Breast epithelium (tissue), 4 donors: ENCODE results near the gene RPL13. TPM values are rescaled to one million over a fixed set of nuclear protein-coding genes. Genes with fewer than 3 reads are reported as not detected.
A peak's percentile ranks its signal among the peaks of the same experiment; 100 is the strongest.

Experiments
- DNase-seq, 2 donors: peaks; one replicate each; pipeline ENCODE4 v3.0.0-alpha.2; 2019; ENCODE audit warnings: low spot score in 2 of 2
- H3K27ac ChIP-seq, 2 donors: fragments of 200-600 bp; sonication (generic) in 1 of 2; one replicate each; pipeline ENCODE4 v1.5.1; 2016 to 2019; ENCODE audit warnings: mild to moderate bottlenecking in 1 of 2
- H3K27me3 ChIP-seq, 2 donors: fragments of 200-600 bp; sonication (generic) in 1 of 2; one replicate each; pipeline versions ENCODE4 v1.5.1 to v1.6.0; 2017 to 2019; ENCODE audit warnings: control low read depth in 1 of 2, mild to moderate bottlenecking in 1 of 2
- H3K36me3 ChIP-seq: fragments of 200-600 bp; one replicate; pipeline ENCODE4 v1.5.1; 2019
- H3K4me1 ChIP-seq, 2 donors: fragments of 200-600 bp; sonication (generic); one replicate each; pipeline ENCODE4 v1.5.1; 2016 to 2019; ENCODE audit warnings: control low read depth in 1 of 2
- H3K4me3 ChIP-seq, 3 donors: fragments of 200-600 bp; sonication (generic); 1 replicate in 2 of 3; 2 replicates in 1 of 3; pipeline ENCODE4 v1.5.1; 2016 to 2019; ENCODE audit warnings: mild to moderate bottlenecking in 3 of 3, moderate library complexity in 2 of 3
- H3K9me3 ChIP-seq, 2 donors: fragments of 200-600 bp; sonication (generic) in 1 of 2; one replicate each; pipeline ENCODE4 v1.5.1; 2016 to 2019; ENCODE audit warnings: control low read depth in 1 of 2
- POLR2A ChIP-seq: fragments of 450-650 bp; IDR thresholded peaks from one replicate; pipeline ENCODE4 v1.6.1; 2016; ENCODE audit warnings: antibody characterized with exemption, mild to moderate bottlenecking, moderate library complexity
- POLR2AphosphoS5 ChIP-seq, 3 donors: sonication (generic); formaldehyde crosslinking; IDR thresholded peaks; one replicate each; pipeline ENCODE4 v1.6.1; 2017; ENCODE audit warnings: antibody characterized with exemption in 3 of 3
- intact Hi-C: fragments of 100-400 bp; cut with DNase I; formaldehyde crosslinking; loops from one replicate; pipeline ENCODE4 v1.15.1; 2023; ENCODE audit warnings: low total_unique reads
- total RNA-seq, 3 donors: library from RNA; depleted of rRNA; stranded (reverse); fragments of >200 nt; gene quantifications; one replicate each; pipeline ENCODE4 v1.1.0, GENCODE V29; 2016
- TF ChIP-seq, protein P1 (sequence below), 3 donors: fragments of 450-650 bp; IDR thresholded peaks; one replicate each; pipeline ENCODE4 v1.5.1; 2016 to 2017; ENCODE audit warnings: antibody characterized with exemption in 3 of 3, mild to moderate bottlenecking in 3 of 3, moderate library complexity in 3 of 3

The RPL13 gene
- total RNA-seq, 3 donors from 2014 or later = 5,075 to 6,295 (median 5,484) TPM

DNA sequence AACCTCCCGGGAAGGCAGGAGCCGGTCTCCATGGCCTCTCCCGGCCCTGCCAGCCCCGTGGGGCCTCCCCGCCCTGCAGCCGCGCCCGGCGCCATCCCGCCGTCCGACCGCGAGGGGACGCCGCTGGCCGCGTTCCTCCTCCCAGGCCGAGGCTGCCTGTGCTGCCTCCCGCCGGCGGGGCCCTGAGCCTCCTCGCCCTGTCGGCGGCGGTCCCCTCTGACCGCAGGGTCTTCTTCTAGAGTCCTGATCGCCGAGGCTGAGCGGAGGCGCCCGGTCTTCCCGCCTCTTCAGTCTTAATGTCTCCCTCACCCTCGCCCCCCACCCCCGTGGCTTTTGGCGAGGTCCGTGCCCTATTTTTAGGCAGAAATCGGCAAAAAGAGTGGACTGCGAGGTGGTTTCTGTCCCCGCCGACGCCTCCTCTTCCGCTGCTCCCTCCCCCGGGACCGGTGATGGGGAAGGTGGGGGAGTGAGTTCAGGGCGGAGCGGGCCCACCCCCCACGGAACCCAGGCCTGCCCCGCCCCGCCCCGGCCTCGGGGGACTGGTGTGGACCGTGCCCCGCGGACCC is 14.3 kb downstream of the RPL13 start:
- Histone ChIP-seq H3K9me3 (no peaks in the 10 kb centered on the region), H3K36me3 (no peaks in the 10 kb centered on the region), H3K27me3 (peaks cover 13 to 50% of the 10 kb centered on the region in 2 donors), H3K4me1 (peaks cover 8 to 12% of the 10 kb centered on the region in 2 donors), H3K4me3 (peak overlapping the region; percentile 6 to 65 (median 41)), H3K27ac (no peak overlapping the region)
- intact Hi-C loops = no loop called here
- DNase-seq = no peak
- no peak for TF ChIP-seq POLR2A
- TF ChIP-seq, protein P1, sequence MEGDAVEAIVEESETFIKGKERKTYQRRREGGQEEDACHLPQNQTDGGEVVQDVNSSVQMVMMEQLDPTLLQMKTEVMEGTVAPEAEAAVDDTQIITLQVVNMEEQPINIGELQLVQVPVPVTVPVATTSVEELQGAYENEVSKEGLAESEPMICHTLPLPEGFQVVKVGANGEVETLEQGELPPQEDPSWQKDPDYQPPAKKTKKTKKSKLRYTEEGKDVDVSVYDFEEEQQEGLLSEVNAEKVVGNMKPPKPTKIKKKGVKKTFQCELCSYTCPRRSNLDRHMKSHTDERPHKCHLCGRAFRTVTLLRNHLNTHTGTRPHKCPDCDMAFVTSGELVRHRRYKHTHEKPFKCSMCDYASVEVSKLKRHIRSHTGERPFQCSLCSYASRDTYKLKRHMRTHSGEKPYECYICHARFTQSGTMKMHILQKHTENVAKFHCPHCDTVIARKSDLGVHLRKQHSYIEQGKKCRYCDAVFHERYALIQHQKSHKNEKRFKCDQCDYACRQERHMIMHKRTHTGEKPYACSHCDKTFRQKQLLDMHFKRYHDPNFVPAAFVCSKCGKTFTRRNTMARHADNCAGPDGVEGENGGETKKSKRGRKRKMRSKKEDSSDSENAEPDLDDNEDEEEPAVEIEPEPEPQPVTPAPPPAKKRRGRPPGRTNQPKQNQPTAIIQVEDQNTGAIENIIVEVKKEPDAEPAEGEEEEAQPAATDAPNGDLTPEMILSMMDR (IDR thresholded peaks at IDR 0.05) = peak in 1 of 3 donors; percentile 39

DNA sequence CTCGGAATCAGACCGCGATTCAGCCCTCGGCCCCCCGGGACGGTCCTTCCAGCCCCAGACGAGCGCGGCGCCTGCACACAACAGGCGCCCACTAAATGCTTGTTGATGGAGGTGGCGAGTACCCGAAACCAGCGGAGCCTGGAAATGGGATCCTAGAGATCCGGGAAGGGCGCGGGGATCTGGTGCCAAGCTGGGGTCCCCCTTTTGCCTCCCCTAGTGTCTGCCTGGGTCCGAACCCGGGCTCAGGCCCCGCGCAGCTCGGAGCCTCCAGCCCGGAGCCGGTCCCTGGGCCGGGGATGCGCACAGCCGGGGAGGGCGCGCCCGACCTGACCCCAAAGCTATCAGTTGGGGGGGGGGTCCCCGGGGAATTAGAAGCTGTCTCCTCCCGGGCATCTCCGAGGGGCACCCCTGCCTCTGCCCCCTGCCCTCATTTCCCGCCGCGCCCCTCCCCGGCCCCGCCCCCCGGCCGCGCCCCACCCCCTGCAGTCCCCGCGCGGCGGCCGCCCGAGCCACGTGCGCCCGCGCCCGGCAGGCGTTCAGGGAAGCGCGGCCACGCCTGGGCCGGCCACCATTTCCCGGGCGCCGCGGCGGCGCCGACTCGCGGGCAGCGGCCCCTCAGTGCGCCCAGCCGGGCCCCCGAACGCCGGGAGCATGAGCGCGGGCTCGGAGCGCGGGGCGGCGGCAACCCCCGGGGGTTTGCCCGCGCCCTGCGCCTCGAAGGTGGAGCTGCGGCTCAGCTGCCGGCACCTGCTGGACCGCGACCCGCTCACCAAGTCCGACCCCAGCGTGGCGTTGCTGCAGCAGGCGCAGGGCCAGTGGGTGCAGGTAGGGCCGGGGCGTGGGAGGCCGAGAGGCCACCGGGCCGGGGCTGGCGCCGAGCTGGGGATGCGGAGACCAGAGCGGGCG is 15.0 kb downstream of the RPL13 start, which contains the start of gene CPNE7:
TSS of gene CPNE7 (plus strand) at position 512 of the 906 bp plus-strand sequence. CDS start at position 652, 140 bp downstream.
- no peaks in the 10 kb centered on the region for H3K9me3 ChIP-seq
- no peak for DNase-seq
- no peak within 1 kb of the TSS for H3K27ac ChIP-seq
- H3K36me3 ChIP-seq = no peaks in the 10 kb centered on the region
- intact Hi-C loops = no loop called here
- H3K4me1 ChIP-seq = peaks cover 8 to 12% of the 10 kb centered on the region in 2 donors
- peaks cover 13 to 43% of the 10 kb centered on the region in 2 donors for H3K27me3 ChIP-seq
- no peak for TF ChIP-seq POLR2AphosphoS5 (IDR thresholded peaks at IDR 0.05)
- TF ChIP-seq POLR2A = no peak
- peak within 1 kb of the TSS; percentile 6 to 65 (median 41) for H3K4me3 ChIP-seq

DNA sequence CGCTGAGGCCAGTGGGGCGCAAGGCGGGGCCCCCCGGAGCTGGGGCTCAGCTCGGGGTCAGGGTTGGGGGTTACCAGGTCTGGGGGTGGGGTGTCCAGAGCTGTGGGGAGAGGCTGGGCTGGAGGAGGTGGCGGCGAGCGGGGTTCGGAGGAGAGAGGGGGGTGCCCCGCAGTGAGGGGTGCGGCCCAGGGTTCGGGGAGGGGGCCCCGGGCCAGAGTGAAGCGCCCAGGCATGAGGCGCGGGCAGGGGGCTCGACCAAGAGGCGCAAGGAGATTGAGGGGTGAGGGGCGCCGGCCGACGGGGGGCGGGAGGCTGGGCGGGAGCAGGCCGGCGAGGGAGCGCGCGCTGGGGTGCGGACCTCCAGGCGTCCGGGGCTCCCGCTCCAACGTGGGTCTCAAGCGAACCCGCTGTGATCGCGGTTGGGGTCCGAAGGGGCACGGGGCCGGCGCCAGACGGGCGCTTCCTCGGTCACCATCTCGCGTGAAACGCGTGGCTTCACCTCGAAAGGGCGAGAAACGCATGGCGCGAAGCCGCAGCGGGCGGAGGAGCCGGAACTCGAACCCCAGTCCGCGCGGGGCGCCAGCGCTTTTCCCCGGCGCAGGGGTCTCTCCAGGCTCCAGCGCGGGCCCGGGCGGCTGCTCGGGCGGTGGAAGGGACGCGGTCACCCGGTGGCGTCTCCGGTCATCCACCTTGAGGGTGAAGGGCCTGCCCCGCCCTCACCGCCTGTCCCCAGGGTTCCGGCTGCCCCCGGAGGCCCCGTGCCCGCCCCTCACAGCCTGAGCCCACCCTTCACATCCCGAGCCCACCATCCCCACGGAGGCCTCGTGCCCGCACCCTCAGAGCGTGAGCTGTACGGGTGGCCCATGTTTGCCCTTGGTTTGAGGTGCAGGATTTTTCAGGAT is 15.9 kb downstream of the RPL13 start:
- Histone ChIP-seq H3K4me3 (peak overlapping the region in 2 of 3 donors; percentile 41 to 65), H3K27me3 (peaks cover 13 to 40% of the 10 kb centered on the region in 2 donors)
- TF ChIP-seq, protein P1 (IDR thresholded peaks at IDR 0.05) = no peak
- TF ChIP-seq POLR2AphosphoS5 (IDR thresholded peaks at IDR 0.05) (no peak), POLR2A (no peak)

DNA sequence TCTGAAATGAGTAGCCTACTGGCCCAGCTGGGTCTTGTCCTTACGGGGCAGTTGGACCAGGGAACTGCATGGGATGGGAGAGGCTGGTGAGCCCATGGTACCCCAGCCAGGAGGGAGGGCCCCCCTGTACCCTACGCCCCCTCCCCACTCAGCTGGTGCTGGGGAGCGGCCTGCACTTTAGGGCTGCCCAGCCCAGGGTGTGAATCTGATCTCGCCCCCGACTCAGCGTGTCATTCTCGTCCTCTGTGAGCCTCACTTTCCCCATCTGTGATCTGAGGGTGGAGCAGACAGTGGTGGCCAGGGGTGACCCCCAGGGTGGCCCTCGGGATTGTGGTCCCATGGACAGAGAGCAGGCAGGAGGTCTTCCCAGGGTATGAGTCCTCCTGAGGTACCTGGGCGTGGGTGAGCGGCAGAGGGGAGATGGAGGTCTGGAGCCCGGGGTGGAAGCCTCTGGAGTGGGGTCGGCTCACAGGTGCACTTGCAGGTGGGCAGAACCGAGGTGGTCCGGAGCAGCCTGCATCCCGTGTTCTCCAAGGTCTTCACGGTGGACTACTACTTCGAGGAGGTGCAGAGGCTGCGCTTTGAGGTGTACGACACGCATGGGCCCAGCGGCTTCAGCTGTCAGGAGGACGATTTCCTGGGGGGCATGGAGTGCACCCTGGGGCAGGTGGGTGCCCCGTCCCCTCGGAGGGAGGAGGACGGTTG is 16.7 kb downstream of the RPL13 start:
- H3K4me3 ChIP-seq = no peak overlapping the region
- TF ChIP-seq POLR2AphosphoS5 (IDR thresholded peaks at IDR 0.05) = no peak
- TF ChIP-seq, protein P1 (IDR thresholded peaks at IDR 0.05) = no peak
- no peak for TF ChIP-seq POLR2A
- H3K36me3 ChIP-seq = no peaks in the 10 kb centered on the region
- intact Hi-C loops = no loop called here
- DNase-seq = no peak
- H3K9me3 ChIP-seq = no peaks in the 10 kb centered on the region
- peaks cover 13 to 34% of the 10 kb centered on the region in 2 donors for H3K27me3 ChIP-seq
- peaks cover 8 to 12% of the 10 kb centered on the region in 2 donors for H3K4me1 ChIP-seq
- no peak overlapping the region for H3K27ac ChIP-seq

More for the DNA sequence above, 15.9 kb downstream of the RPL13 start:
- Histone ChIP-seq H3K9me3 (no peaks in the 10 kb centered on the region), H3K4me1 (peaks cover 8 to 12% of the 10 kb centered on the region in 2 donors), H3K27ac (no peak overlapping the region), H3K36me3 (no peaks in the 10 kb centered on the region)
- DNase-seq = no peak
- intact Hi-C loops = no loop called here
